GM18870 (cell line): Measurements from ENCODE around the gene EHD3.

Source experiments
- ATAC-seq: cut with Tn5 transposase; IDR thresholded peaks from one replicate; pipeline ENCODE4 v1.9.1; 2021; ENCODE audit warnings: moderate library complexity; ENCODE audit not compliant: unreplicated experiment

The EHD3 gene

GRCh38 chr2:31233741-31234682 is at the start of gene EHD3:
TSS of gene EHD3 (plus strand) at chr2:31234152. CDS start at chr2:31234622, 470 bp downstream.
- no peak for ATAC-seq

GRCh38 chr2:31187166-31187565 is 46.8 kb upstream of the EHD3 start:
- no peak for ATAC-seq

DNA sequence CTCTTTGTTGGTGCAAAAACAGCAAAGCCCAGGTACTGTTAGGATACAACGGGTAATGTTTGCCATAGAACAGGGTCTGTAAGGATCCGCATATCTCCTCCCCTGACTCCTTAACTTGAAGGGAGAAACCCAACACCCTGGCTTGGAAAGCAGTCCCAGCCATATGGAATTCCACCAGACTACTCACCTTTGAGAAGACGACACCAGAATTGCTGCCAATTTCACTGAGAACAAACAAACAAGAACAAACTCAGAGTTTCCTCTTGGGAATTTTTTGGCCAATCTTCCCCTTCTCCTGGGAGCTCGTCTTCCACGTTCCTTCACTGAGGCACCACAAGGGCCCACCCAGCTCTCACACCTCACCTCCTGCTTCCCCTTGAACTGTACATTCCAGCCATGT is 45.8 kb upstream of the EHD3 start:
- ATAC-seq = no peak

- ATAC-seq = no peak
Observed at GRCh38 chr2:31189141-31189540, 44.8 kb upstream of the EHD3 start.

GRCh38 chr2:31190188-31190587 is 43.8 kb upstream of the EHD3 start:
- ATAC-seq = no peak

- no peak for ATAC-seq
Observed at GRCh38 chr2:31191931-31192330, 42.0 kb upstream of the EHD3 start.

DNA sequence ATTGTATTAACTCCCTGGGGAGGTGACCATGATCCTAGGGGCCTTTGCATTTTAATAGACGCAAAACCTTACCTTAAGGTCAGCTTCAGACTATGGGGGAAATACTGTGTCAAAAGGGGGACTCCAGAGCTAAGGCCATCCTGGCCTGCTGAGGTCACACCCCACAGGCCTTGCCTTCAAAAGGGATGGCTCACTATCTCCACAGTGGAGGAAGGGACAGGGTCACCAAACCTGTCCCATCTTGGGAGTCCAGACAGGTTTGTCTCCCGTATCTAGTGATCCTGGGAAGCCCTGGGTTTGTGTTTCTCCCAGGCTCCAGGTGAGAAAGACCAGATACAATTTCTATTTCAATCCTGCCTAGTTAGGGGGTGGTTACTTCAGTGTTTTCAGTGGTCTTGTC is 41.6 kb upstream of the EHD3 start:
- no peak for ATAC-seq

DNA sequence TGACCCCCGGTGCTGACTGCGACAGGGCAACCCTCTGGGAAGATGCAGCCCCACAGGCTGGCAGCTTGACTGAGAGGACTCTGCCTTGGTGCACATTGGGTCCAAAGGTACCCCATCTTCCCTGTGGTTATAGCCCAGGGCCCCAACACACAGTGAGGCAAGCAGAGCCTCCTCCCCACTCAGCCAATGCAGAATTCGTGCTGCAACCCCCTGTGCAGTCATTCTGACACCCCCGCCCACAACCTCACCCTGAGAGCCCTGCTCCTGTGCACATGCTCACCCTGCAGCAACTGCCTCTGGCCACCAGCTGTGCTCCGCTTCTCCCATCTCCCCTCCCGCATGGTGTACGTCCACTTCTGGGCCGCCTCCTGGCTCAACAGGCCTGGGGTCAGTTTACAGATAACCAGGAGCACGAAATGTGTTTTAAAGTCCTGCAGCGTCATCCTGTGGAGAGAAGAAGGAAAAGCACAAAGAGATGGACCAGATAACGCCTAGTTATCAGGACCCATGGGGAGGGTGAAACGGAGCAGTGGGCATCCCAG is 41.0 kb upstream of the EHD3 start:
- no peak for ATAC-seq

- ATAC-seq = no peak
Observed at GRCh38 chr2:31193806-31194205, 40.1 kb upstream of the EHD3 start.

- ATAC-seq = no peak
Observed at GRCh38 chr2:31196622-31197021, 37.3 kb upstream of the EHD3 start.

DNA sequence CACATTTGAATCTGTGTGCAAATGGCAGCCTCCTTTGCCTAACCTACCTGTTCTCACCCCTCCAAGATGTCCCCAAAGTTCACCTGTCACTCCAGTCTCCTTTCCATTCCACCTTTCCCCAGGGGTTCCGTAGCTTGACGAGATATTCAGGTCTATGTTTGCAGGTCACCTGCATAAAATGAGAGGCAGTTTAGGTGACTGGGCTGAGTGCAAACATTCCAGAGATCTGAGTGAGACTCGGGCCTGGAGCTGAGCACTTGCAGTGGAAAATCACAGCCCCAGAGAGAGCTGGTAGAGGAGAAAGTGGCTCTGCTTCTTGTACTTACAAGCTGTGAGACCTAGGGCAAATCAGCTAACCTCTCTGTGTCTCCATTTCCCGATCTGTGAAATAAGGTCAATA is 36.8 kb upstream of the EHD3 start:
- no peak for ATAC-seq

- no peak for ATAC-seq
Observed at GRCh38 chr2:31197669-31198068, 36.3 kb upstream of the EHD3 start.

DNA sequence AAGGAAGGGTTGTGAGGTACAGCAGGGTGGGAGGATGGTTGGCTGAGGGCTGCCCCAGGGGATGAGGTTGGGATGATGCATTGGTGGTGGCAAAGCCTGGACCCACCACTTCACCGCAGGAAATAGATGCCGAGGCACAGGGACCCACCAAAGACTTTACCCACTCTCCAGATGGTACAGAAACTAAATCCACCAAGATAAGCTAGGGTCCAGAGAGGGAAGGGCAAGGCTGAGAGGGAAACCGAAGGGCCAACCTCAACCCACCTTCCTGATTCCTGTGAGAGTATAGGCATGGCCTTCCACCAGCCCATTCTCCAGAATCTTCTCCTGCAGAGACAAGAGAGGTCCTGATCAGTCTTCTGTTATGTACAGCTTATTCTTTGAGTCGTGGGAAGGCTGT is 34.7 kb upstream of the EHD3 start:
- ATAC-seq = no peak

- no peak for ATAC-seq
Observed at GRCh38 chr2:31200972-31201371, 33.0 kb upstream of the EHD3 start.

- ATAC-seq = no peak
Observed at GRCh38 chr2:31202041-31202440, 31.9 kb upstream of the EHD3 start.

DNA sequence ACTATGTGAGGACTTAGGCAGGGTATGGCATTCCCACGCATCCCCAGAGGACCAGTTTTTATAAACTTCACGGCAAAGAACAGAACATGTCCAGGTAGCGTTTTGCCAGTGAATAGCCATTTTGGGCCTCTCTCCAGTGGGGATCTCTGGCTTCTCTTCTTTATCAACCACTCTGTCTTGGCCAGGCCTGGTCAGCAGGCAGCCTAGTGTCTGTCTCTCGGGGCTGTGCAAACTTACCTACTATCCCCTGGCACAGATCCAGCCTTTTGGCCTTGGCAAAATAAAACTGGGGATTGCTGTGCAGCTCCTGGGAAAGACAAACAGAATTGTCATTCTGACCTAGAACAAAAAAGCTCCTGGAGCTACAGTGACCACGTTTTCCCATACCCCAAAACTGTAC is 31.1 kb upstream of the EHD3 start:
- no peak for ATAC-seq

DNA sequence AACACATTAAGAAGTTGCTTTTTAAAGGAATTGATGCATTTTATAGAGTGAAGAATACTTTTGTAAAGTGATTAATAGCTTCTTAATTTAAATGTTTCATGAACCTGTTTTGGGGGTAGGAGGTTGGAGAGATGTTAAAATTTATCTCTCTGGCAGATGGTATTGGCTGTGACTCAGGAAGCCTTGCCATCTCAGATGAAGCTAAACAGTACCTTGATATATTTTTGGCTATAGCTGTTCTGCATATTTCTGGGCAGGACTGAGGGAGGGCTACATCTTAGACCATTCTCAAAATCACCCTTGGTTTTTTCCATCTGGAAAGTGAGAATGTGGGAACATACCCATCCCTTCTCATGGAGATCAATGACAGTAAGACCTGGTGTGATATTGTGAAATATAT is 30.0 kb upstream of the EHD3 start:
- no peak for ATAC-seq

GRCh38 chr2:31204783-31205182 is 29.2 kb upstream of the EHD3 start:
- no peak for ATAC-seq

- no peak for ATAC-seq
Observed at GRCh38 chr2:31205186-31205585, 28.8 kb upstream of the EHD3 start.

GRCh38 chr2:31205613-31206012 is 28.3 kb upstream of the EHD3 start:
- ATAC-seq = no peak

- ATAC-seq = no peak
Observed at GRCh38 chr2:31207790-31208189, 26.2 kb upstream of the EHD3 start.

DNA sequence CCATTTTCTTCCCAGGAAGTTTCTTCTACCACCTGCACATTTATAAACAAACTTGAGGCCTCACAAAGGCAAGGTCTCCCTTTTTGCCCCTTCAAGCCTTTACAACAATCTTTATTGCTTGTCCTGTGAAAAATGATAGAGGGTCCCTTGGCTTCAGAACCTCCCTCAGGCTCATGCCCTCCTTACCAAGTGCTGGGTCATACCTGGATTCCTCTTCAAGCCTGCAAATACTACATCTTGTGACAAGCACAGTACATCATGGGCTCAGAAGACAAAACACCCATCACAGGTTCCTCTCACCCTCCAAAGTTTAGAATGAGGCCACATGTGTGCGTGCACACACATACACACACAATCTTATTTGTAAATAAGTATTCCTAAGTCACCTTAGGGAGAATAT is 25.7 kb upstream of the EHD3 start:
- ATAC-seq = no peak
